Type B pancreatic cell (in vitro differentiated cells): ENCODE measurements around the gene DDC. TPM values are rescaled to one million over a fixed set of nuclear protein-coding genes. Genes with fewer than 3 reads are reported as not detected.

Experiments
- DNase-seq: peaks from one replicate; pipeline ENCODE4 v3.0.0; 2021; ENCODE audit warnings: mixed read lengths; ENCODE audit not compliant: unreplicated experiment; ENCODE audit errors: extremely low spot score
- H3K27ac Mint-ChIP-seq: 2 replicates; pipeline ENCODE4 v1.8.0; 2021; ENCODE audit warnings: mild to moderate bottlenecking, mixed read lengths
- H3K27me3 Mint-ChIP-seq: 2 replicates; pipeline ENCODE4 v1.8.0; 2021; ENCODE audit warnings: mixed read lengths
- H3K36me3 Mint-ChIP-seq: 2 replicates; pipeline ENCODE4 v1.8.0; 2021; ENCODE audit warnings: mixed read lengths
- H3K4me1 Mint-ChIP-seq: one replicate; pipeline ENCODE4 v1.8.0; 2021; ENCODE audit warnings: mixed read lengths; ENCODE audit not compliant: unreplicated experiment
- H3K4me3 Mint-ChIP-seq: 2 replicates; pipeline ENCODE4 v1.8.0; 2021; ENCODE audit warnings: mild to moderate bottlenecking, mixed read lengths
- H3K9me3 Mint-ChIP-seq: 2 replicates; pipeline ENCODE4 v1.8.0; 2021; ENCODE audit warnings: mixed read lengths
- total RNA-seq: library from RNA; stranded (reverse); gene quantifications from 2 replicates; pipeline ENCODE4 v1.2.1, GENCODE V29; 2021; ENCODE audit warnings: low replicate concordance
- TF ChIP-seq, protein P1 (sequence below): fragments of 200-600 bp; sonication (generic); conservative IDR thresholded peaks from 2 replicates; pipeline ENCODE4 v1.5.0; 2021; ENCODE audit warnings: antibody characterized with exemption, mild to moderate bottlenecking

DDC gene
- total RNA-seq, 1 donor from 2014 or later, result 29.9 TPM

DNA sequence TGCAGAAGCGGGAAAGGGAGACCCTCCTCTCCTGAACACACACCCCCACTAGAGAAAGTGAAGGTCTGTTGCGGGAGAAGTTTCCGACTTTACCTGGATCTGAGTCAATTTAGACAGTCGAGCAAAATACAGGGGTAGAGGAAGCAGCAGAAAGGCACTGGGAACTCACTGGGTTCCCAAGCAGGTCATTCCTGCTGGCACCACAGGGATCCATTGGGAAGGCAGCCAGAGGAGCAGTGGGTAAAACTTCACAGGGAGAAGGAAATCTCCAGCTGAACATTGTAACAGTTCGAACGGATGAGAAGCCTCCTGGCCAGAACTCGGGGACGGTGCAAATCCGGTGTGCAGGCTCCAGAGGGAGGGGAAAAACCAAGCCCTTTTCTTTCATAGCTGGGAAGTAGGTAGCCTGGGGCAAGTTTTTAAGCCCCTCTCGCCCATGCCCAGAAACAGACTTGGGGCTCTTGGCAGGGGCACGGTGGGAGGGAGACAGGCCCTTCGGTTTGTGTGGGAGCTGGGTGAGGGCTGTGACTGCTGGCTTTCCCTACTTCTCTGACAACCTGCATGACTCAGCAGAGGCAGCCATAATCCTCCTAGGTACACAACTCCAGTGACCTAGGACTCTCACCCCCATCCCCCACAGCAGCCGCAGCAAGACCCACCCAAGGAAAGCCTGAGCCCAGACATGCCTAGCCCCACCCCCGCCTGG, 51.9 kb downstream of the DDC start:
- Mint-ChIP-seq H3K4me1 (no peaks in the 10 kb centered on the region), H3K9me3 (peaks cover 9% of the 10 kb centered on the region), H3K27me3 (peaks cover 6% of the 10 kb centered on the region), H3K36me3 (no peaks in the 10 kb centered on the region), H3K27ac (no peak overlapping the region), H3K4me3 (no peak overlapping the region)
- TF ChIP-seq, protein P1, sequence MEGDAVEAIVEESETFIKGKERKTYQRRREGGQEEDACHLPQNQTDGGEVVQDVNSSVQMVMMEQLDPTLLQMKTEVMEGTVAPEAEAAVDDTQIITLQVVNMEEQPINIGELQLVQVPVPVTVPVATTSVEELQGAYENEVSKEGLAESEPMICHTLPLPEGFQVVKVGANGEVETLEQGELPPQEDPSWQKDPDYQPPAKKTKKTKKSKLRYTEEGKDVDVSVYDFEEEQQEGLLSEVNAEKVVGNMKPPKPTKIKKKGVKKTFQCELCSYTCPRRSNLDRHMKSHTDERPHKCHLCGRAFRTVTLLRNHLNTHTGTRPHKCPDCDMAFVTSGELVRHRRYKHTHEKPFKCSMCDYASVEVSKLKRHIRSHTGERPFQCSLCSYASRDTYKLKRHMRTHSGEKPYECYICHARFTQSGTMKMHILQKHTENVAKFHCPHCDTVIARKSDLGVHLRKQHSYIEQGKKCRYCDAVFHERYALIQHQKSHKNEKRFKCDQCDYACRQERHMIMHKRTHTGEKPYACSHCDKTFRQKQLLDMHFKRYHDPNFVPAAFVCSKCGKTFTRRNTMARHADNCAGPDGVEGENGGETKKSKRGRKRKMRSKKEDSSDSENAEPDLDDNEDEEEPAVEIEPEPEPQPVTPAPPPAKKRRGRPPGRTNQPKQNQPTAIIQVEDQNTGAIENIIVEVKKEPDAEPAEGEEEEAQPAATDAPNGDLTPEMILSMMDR, result no peak
- no peak for DNase-seq

- H3K27me3 Mint-ChIP-seq, result peaks cover 6% of the 10 kb centered on the region
- TF ChIP-seq, protein P1, result no peak
- H3K9me3 Mint-ChIP-seq, result peaks cover 9% of the 10 kb centered on the region
- no peak overlapping the region for H3K4me3 Mint-ChIP-seq
- H3K36me3 Mint-ChIP-seq, result no peaks in the 10 kb centered on the region
- no peaks in the 10 kb centered on the region for H3K4me1 Mint-ChIP-seq
- DNase-seq, result no peak
- no peak overlapping the region for H3K27ac Mint-ChIP-seq
Observed at GRCh38 chr7:50512384-50512783, 52.8 kb downstream of the DDC start.

GRCh38 chr7:50509459-50509858, 55.7 kb downstream of the DDC start:
- TF ChIP-seq, protein P1, result no peak
- Mint-ChIP-seq H3K27ac (no peak overlapping the region), H3K36me3 (no peaks in the 10 kb centered on the region), H3K9me3 (no peaks in the 10 kb centered on the region), H3K27me3 (no peaks in the 10 kb centered on the region), H3K4me3 (no peak overlapping the region), H3K4me1 (no peaks in the 10 kb centered on the region)
- no peak for DNase-seq

DNA sequence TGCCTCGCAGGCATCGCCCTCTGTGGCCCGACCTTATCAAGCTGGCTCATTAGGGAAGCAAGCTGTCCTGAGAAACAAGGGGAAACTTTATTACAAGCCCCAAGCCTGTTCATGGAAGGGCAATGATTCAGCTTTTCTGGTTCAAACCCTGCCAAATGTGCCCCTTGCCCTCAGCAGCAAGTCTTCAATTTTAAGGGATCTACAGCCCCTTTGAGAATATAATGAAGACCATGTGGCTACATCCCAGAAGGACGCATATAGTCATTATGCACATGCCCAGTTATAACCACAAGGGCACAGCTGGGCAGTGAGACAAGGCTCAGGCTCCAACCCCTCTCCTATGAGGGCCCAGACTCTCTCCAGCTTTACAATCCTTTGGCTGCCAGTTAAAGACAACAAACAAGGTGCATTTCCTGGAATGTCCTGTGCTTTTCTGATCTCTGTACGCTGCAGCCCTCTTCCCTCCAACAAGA, 56.7 kb downstream of the DDC start:
- no peak overlapping the region for H3K27ac Mint-ChIP-seq
- DNase-seq, result no peak
- H3K4me3 Mint-ChIP-seq, result no peak overlapping the region
- TF ChIP-seq, protein P1, result no peak
- H3K27me3 Mint-ChIP-seq, result no peaks in the 10 kb centered on the region
- H3K9me3 Mint-ChIP-seq, result no peaks in the 10 kb centered on the region
- H3K36me3 Mint-ChIP-seq, result no peaks in the 10 kb centered on the region
- H3K4me1 Mint-ChIP-seq, result no peaks in the 10 kb centered on the region

- Mint-ChIP-seq H3K27me3 (no peaks in the 10 kb centered on the region), H3K4me1 (no peaks in the 10 kb centered on the region), H3K9me3 (no peaks in the 10 kb centered on the region), H3K27ac (no peak overlapping the region), H3K36me3 (no peaks in the 10 kb centered on the region), H3K4me3 (no peak overlapping the region)
- no peak for DNase-seq
- TF ChIP-seq, protein P1, result no peak
Observed at GRCh38 chr7:50507898-50508470, 57.2 kb downstream of the DDC start.
